Sigmoid colon (tissue), 7 donors: ENCODE measurements around the gene GPRASP2. TPM values are rescaled to one million over a fixed set of nuclear protein-coding genes. Genes with fewer than 3 reads are reported as not detected.

ENCODE experiments used
- DNase-seq: peaks from one replicate; pipeline ENCODE4 v3.0.0-alpha.2; 2019
- H3K27ac ChIP-seq, 4 donors: fragments of 200-600 bp; sonication (generic); one replicate each; pipeline ENCODE4 v1.5.1; 2016 to 2019; ENCODE audit warnings: mild to moderate bottlenecking in 1 of 4
- H3K27me3 ChIP-seq, 3 donors: fragments of 200-600 bp; sonication (generic); one replicate each; pipeline ENCODE4 v1.5.1; 2019; ENCODE audit warnings: mild to moderate bottlenecking in 1 of 3
- H3K36me3 ChIP-seq, 4 donors: fragments of 200-600 bp; sonication (generic); one replicate each; pipeline ENCODE4 v1.5.1; 2016 to 2019
- H3K4me1 ChIP-seq, 4 donors: fragments of 200-600 bp; sonication (generic); one replicate each; pipeline ENCODE4 v1.5.1; 2017 to 2019
- H3K4me3 ChIP-seq, 4 donors: fragments of 200-600 bp; sonication (generic); one replicate each; pipeline ENCODE4 v1.5.1; 2017 to 2019; ENCODE audit warnings: mild to moderate bottlenecking in 2 of 4, moderate library complexity in 1 of 4
- H3K9me3 ChIP-seq, 4 donors: fragments of 200-600 bp in 3 of 4; sonication (generic) in 3 of 4; one replicate each; pipeline versions ENCODE4 v1.5.1 to v1.6.1; 2013 to 2019
- CTCF ChIP-seq, 4 experiments: fragments of 450-650 bp in 3 of 4; fragments of 200-600 bp in 1 of 4; IDR thresholded peaks; one replicate each; pipeline ENCODE4 v1.5.1; 2016 to 2019; ENCODE audit warnings: antibody characterized with exemption in 4 of 4, mild to moderate bottlenecking in 3 of 4, moderate library complexity in 2 of 4
- EP300 ChIP-seq, 4 donors: sonication (generic); formaldehyde crosslinking; IDR thresholded peaks; one replicate each; pipeline ENCODE4 v1.6.1; 2017; ENCODE audit warnings: antibody characterized with exemption in 4 of 4
- POLR2A ChIP-seq, 2 donors: fragments of 450-650 bp; IDR thresholded peaks; one replicate each; pipeline ENCODE4 v1.6.1; 2016; ENCODE audit warnings: antibody characterized with exemption in 2 of 2, mild to moderate bottlenecking in 2 of 2, moderate library complexity in 2 of 2
- POLR2AphosphoS5 ChIP-seq, 4 donors: sonication (generic); formaldehyde crosslinking; IDR thresholded peaks; one replicate each; pipeline ENCODE4 v1.6.1; 2017; ENCODE audit warnings: antibody characterized with exemption in 4 of 4
- WGBS, 2 donors: extraction: QIAGEN DNeasy Blood & Tissue Kit; methylation state at CpG; one replicate each; pipeline ENCODE4 v1.1.7; 2013; 5-methylcytosine and 5-hydroxymethylcytosine counted together
- intact Hi-C: fragments of 100-400 bp; cut with DNase I; formaldehyde crosslinking; loops from one replicate; pipeline ENCODE4 v1.15.1; 2023
- polyA plus RNA-seq, 3 donors: library from polyadenylated mRNA; stranded (reverse); fragments of 200-250 nt; gene quantifications; one replicate each; pipeline ENCODE4 v1.2.3, GENCODE V29; 2013
- total RNA-seq, 4 donors: library from RNA; depleted of rRNA; stranded (reverse); fragments of >200 nt; gene quantifications; one replicate each; pipeline ENCODE4 v1.1.0, GENCODE V29; 2016
- donor health status: healthy with polysubstance abuse.
- donor health status: Bipolar disorder and iron deficiency.
- donor health status: healthy.

The GPRASP2 gene
- total and polyA plus RNA-seq, 7 donors, result 1.2 to 19.5 (median 8.0) TPM

DNA sequence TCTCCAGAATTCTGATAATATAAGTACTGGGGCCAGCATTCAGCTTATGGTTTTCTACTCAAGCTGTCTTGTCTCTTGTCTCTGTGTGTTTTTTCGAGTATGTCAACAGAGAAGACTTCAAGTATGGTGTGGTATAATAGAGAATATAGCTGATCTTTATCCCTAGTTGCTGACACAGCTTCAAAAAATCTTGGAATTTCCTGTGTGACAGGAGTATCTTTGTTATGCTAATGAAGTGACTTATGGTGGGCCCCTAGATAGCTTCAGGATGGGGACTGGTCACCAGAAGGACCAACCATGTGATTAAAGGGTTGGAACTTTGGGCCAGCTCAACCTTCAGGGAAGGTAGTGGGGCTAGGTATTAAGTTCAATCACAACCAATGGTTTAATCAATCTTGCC is 11.2 kb downstream of the GPRASP2 start:
- DNase-seq, result no peak
- WGBS, 2 donors, result 89 to 91% methylated on average over 1 of the region's 1 CpG

GRCh38 chrX:102727761-102728160 is 15.5 kb downstream of the GPRASP2 start:
- intact Hi-C loops, result loop anchor here (10.0 kb wide), 1 partner anchor 213 kb away; the partner anchor contains the start of gene TMSB15A
- H3K27me3 ChIP-seq, result no peaks in the 10 kb centered on the region
- H3K4me1 ChIP-seq, result no peaks in the 10 kb centered on the region
- H3K9me3 ChIP-seq, result no peaks in the 10 kb centered on the region
- DNase-seq, result no peak
- H3K36me3 ChIP-seq, result no peaks in the 10 kb centered on the region
- no peak for TF ChIP-seq POLR2A (IDR thresholded peaks at IDR 0.05)
- no peak for TF ChIP-seq POLR2AphosphoS5 (IDR thresholded peaks at IDR 0.05)
- no peak for TF ChIP-seq CTCF (IDR thresholded peaks at IDR 0.05)
- no peak for TF ChIP-seq EP300 (IDR thresholded peaks at IDR 0.05)
- no peak overlapping the region for H3K4me3 ChIP-seq
- 11 to 82% methylated on average over 1 of the region's 1 CpG for WGBS, 2 donors
- H3K27ac ChIP-seq, result no peak overlapping the region

More for the DNA sequence above, 11.2 kb downstream of the GPRASP2 start:
- Histone ChIP-seq H3K36me3 (no peaks in the 10 kb centered on the region), H3K27me3 (no peaks in the 10 kb centered on the region), H3K9me3 (no peaks in the 10 kb centered on the region), H3K27ac (no peak overlapping the region), H3K4me3 (no peak overlapping the region), H3K4me1 (peaks cover 0 to 8% (median 3%) of the 10 kb centered on the region in 4 donors)
- intact Hi-C loops, result loop anchor here (10.0 kb wide), 1 partner anchor 209 kb away; the partner anchor contains the start of gene TMSB15A
- TF ChIP-seq EP300 (IDR thresholded peaks at IDR 0.05) (no peak), POLR2AphosphoS5 (IDR thresholded peaks at IDR 0.05) (no peak), CTCF (IDR thresholded peaks at IDR 0.05) (no peak), POLR2A (IDR thresholded peaks at IDR 0.05) (no peak)

DNA sequence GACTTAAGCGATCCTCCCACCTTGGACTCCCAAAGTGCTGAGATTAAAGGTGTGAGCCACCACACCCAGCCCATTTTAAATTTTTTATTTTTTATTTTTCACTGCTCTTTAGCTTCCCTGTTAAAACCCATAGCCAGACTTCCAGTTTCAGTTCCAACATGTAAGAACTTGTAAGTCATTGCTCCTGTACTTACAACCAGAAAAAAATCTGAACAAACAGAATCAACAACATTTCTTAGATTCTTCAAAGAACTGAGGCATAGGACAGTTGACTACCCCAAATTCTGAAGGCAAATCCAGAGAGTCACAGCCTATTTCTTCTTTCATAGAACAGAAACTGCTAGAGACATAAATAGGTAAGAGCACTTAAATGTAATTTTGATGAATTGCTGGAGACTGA is 16.4 kb downstream of the GPRASP2 start:
- no peak for TF ChIP-seq EP300 (IDR thresholded peaks at IDR 0.05)
- no peak for TF ChIP-seq POLR2AphosphoS5 (IDR thresholded peaks at IDR 0.05)
- TF ChIP-seq POLR2A (IDR thresholded peaks at IDR 0.05), result no peak
- TF ChIP-seq CTCF (IDR thresholded peaks at IDR 0.05), result no peak
- Histone ChIP-seq H3K4me3 (no peak overlapping the region), H3K27ac (no peak overlapping the region), H3K36me3 (no peaks in the 10 kb centered on the region), H3K27me3 (no peaks in the 10 kb centered on the region), H3K4me1 (no peaks in the 10 kb centered on the region), H3K9me3 (no peaks in the 10 kb centered on the region)
- intact Hi-C loops, result loop anchor here (10.0 kb wide), 1 partner anchor 214 kb away; the partner anchor contains the start of gene TMSB15A
- no peak for DNase-seq
- WGBS, 2 donors, result 100% methylated on average over 1 of the region's 1 CpG

DNA sequence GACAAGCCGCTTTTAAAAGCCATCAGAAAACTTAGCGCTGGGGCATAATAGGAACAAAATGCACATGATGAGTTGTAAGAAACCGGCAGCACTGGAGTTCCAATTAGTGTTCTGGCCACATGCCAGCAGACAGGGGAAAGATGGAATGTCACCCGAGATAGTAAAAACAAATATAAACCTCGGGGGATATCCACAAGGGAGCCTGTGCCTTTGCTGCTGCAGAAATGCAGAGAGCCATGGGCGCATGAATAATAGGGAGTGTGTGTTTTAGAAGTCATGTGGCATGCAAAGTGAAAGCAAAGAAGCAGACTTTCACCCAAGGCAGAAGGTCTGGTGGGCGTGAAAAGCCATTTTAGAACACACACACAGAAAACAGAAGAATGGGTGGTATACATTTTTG is 27.4 kb downstream of the GPRASP2 start:
- Histone ChIP-seq H3K36me3 (no peaks in the 10 kb centered on the region), H3K27me3 (no peaks in the 10 kb centered on the region), H3K4me3 (no peak overlapping the region), H3K9me3 (no peaks in the 10 kb centered on the region), H3K4me1 (no peaks in the 10 kb centered on the region), H3K27ac (no peak overlapping the region)
- WGBS, 2 donors, result 79 to 84% methylated on average over 7 of the region's 7 CpGs
- intact Hi-C loops, result no loop called here
- DNase-seq, result no peak
- TF ChIP-seq CTCF (IDR thresholded peaks at IDR 0.05) (no peak), POLR2A (IDR thresholded peaks at IDR 0.05) (no peak), EP300 (IDR thresholded peaks at IDR 0.05) (no peak), POLR2AphosphoS5 (IDR thresholded peaks at IDR 0.05) (no peak)

DNA sequence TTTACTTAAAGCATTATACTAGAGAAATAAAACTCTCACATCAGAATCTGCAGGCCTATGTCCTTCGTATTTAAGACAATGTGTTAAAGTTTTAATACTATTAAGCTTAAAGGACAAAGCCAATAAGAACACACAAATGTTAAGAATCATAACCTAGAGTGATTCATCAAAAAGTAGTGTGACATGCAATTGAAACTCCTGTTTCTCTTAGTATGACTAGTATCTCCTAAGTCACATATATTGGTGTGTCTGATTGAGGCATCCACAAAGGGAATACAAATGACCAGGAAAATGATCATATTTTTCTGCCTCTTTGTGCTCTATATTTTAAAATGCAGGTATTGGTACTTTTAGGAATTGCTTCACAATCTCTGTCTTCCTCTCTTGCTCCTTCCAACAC is 32.1 kb downstream of the GPRASP2 start:
- no peak for DNase-seq
- intact Hi-C loops, result no loop called here
- peaks cover 0 to 6% (median 0%) of the 10 kb centered on the region in 4 donors for H3K4me1 ChIP-seq
- no peaks in the 10 kb centered on the region for H3K27me3 ChIP-seq
- no peak overlapping the region for H3K4me3 ChIP-seq
- TF ChIP-seq CTCF (IDR thresholded peaks at IDR 0.05), result no peak
- no peak for TF ChIP-seq POLR2AphosphoS5 (IDR thresholded peaks at IDR 0.05)
- TF ChIP-seq POLR2A (IDR thresholded peaks at IDR 0.05), result no peak
- TF ChIP-seq EP300 (IDR thresholded peaks at IDR 0.05), result no peak
- 88 to 92% methylated on average over 1 of the region's 1 CpG for WGBS, 2 donors
- H3K27ac ChIP-seq, result no peak overlapping the region
- no peaks in the 10 kb centered on the region for H3K9me3 ChIP-seq
- no peaks in the 10 kb centered on the region for H3K36me3 ChIP-seq
